Gastroesophageal sphincter (tissue), 4 donors: Measurements from ENCODE around the gene CRIM1. TPM values are rescaled to one million over a fixed set of nuclear protein-coding genes. Genes with fewer than 3 reads are reported as not detected.
A peak's percentile ranks its signal among the peaks of the same experiment; 100 is the strongest.

Experiments
- ATAC-seq: fragments of 150-250 bp; one replicate; pipeline ENCODE4 v1.9.1; 2016; ENCODE audit warnings: mild to moderate bottlenecking, moderate library complexity
- H3K27ac ChIP-seq, 4 donors: fragments of 200-600 bp; sonication (generic) in 3 of 4; 1 replicate in 3 of 4; 2 replicates in 1 of 4; pipeline ENCODE4 v1.5.1; 2016 to 2019
- H3K27me3 ChIP-seq: fragments of 200-600 bp; sonication (generic); one replicate; pipeline ENCODE4 v1.5.1; 2019
- H3K36me3 ChIP-seq, 2 donors: fragments of 200-600 bp; sonication (generic); one replicate each; pipeline ENCODE4 v1.5.1; 2019; ENCODE audit warnings: control low read depth in 1 of 2
- H3K4me1 ChIP-seq, 3 donors: fragments of 200-600 bp; sonication (generic); 1 replicate in 2 of 3; 2 replicates in 1 of 3; pipeline ENCODE4 v1.5.1; 2016 to 2019; ENCODE audit warnings: control low read depth in 2 of 3
- H3K4me3 ChIP-seq, 2 donors: fragments of 200-600 bp; sonication (generic); one replicate each; pipeline ENCODE4 v1.5.1; 2019; ENCODE audit warnings: mild to moderate bottlenecking in 1 of 2, moderate library complexity in 1 of 2
- H3K9me3 ChIP-seq, 3 donors: fragments of 200-600 bp; sonication (generic); one replicate each; pipeline ENCODE4 v1.5.1; 2017 to 2019; ENCODE audit warnings: control low read depth in 2 of 3
- EP300 ChIP-seq: sonication (generic); formaldehyde crosslinking; IDR thresholded peaks from one replicate; pipeline ENCODE4 v1.6.1; 2017; ENCODE audit warnings: antibody characterized with exemption, mild to moderate bottlenecking
- POLR2A ChIP-seq, 2 donors: fragments of 450-650 bp; IDR thresholded peaks; one replicate each; pipeline ENCODE4 v1.6.1; 2017; ENCODE audit warnings: antibody characterized with exemption in 2 of 2, mild to moderate bottlenecking in 2 of 2, moderate library complexity in 1 of 2
- POLR2AphosphoS5 ChIP-seq: sonication (generic); formaldehyde crosslinking; IDR thresholded peaks from one replicate; pipeline ENCODE4 v1.6.1; 2017; ENCODE audit warnings: antibody characterized with exemption
- WGBS, 2 donors: methylation state at CpG; one replicate each; pipeline ENCODE4 v1.1.5; 2018; ENCODE audit warnings: low coverage in 1 of 2; 5-methylcytosine and 5-hydroxymethylcytosine counted together
- total RNA-seq, 4 donors: library from RNA; depleted of rRNA; stranded (reverse); fragments of >200 nt; gene quantifications; one replicate each; pipeline ENCODE4 v1.1.0, GENCODE V29; 2016
- TF ChIP-seq, protein P1 (sequence below), 4 experiments: fragments of 200-600 bp in 2 of 4; fragments of 450-650 bp in 2 of 4; sonication (generic) in 1 of 4; IDR thresholded peaks; one replicate each; pipeline ENCODE4 v1.5.1; 2017 to 2019; ENCODE audit warnings: antibody characterized with exemption in 4 of 4, mild to moderate bottlenecking in 2 of 4, moderate library complexity in 2 of 4

CRIM1 gene
- total RNA-seq, 4 donors from 2014 or later: 150 to 342 (median 203) TPM

DNA sequence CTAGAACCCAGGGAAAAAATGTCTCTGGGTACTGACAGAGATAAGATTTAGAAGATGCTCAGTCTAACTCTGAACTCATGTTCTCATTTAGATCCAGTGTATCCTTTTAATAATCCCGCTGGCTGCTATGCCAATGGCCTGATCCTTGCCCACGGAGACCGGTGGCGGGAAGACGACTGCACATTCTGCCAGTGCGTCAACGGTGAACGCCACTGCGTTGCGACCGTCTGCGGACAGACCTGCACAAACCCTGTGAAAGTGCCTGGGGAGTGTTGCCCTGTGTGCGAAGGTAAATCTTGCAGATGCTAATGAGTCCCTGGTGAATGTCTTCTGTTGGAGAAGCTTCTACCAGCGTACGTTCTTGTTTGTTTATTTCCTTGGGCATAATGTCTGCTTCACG, 123.8 kb downstream of the CRIM1 start:
- no peak for ATAC-seq
- Histone ChIP-seq H3K27me3 (no peaks in the 10 kb centered on the region), H3K9me3 (peaks cover 0 to 17% (median 5%) of the 10 kb centered on the region in 3 donors), H3K27ac (peak overlapping the region in 2 of 4 donors; percentile 68 to 80), H3K4me1 (peaks cover 11 to 44% (median 22%) of the 10 kb centered on the region in 3 donors), H3K4me3 (no peak overlapping the region), H3K36me3 (peaks cover 0 to 71% of the 10 kb centered on the region in 2 donors)
- 95 to 100% methylated on average over 1 to 15 of the region's 16 CpGs for WGBS, 2 donors
- TF ChIP-seq, protein P1, sequence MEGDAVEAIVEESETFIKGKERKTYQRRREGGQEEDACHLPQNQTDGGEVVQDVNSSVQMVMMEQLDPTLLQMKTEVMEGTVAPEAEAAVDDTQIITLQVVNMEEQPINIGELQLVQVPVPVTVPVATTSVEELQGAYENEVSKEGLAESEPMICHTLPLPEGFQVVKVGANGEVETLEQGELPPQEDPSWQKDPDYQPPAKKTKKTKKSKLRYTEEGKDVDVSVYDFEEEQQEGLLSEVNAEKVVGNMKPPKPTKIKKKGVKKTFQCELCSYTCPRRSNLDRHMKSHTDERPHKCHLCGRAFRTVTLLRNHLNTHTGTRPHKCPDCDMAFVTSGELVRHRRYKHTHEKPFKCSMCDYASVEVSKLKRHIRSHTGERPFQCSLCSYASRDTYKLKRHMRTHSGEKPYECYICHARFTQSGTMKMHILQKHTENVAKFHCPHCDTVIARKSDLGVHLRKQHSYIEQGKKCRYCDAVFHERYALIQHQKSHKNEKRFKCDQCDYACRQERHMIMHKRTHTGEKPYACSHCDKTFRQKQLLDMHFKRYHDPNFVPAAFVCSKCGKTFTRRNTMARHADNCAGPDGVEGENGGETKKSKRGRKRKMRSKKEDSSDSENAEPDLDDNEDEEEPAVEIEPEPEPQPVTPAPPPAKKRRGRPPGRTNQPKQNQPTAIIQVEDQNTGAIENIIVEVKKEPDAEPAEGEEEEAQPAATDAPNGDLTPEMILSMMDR (IDR thresholded peaks at IDR 0.05): no peak
- TF ChIP-seq POLR2A (IDR thresholded peaks at IDR 0.05): no peak
- TF ChIP-seq EP300: no peak
- TF ChIP-seq POLR2AphosphoS5: no peak

DNA sequence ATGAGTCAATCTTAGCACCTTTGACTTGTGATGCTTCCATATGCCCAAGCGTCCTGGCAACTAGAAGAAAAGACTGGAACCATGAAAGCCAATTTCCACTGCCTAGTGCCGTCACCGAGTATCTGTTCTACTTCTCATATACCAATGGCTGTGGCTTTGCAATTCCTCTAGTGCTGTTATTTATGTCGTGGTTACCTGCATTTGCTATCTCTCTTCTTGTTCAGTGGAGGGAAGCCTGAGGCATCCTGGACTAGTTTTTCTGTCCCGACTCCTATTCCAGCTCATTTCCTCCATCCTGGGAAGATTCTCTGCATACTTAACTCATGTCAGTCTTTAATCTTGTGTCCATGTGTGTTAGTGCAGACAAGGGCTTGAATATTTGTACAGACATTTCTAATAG, 124.5 kb downstream of the CRIM1 start:
- Histone ChIP-seq H3K36me3 (peaks cover 0 to 72% of the 10 kb centered on the region in 2 donors), H3K9me3 (peaks cover 0 to 14% (median 5%) of the 10 kb centered on the region in 3 donors), H3K4me1 (peaks cover 13 to 50% (median 28%) of the 10 kb centered on the region in 3 donors), H3K4me3 (no peak overlapping the region), H3K27me3 (no peaks in the 10 kb centered on the region), H3K27ac (peak overlapping the region in 3 of 4 donors; percentile 6 to 80 (median 16))
- no peak for ATAC-seq
- TF ChIP-seq POLR2AphosphoS5 (no peak), EP300 (no peak), POLR2A (IDR thresholded peaks at IDR 0.05) (no peak)
- TF ChIP-seq, protein P1 (IDR thresholded peaks at IDR 0.05): no peak
- 95 to 96% methylated on average over 5 of the region's 5 CpGs for WGBS, 2 donors

DNA sequence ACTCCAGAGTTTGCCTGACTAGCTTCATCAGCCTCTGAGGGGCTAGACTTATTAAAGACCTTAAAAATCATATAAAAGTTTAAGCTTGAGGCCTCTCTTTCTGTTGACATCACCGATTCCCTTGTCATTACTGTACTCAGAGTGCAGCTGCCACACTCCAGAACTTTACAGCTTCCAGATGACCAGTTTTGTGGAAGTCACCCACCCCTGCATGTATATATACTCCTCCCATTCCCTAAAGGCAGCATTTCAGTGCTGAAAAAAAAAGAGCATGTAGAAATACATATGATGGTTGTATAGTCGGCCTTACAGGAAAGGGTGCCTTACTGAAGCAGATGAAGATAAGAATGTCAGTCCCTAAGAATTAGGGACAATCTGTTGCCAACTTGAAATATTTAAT, 125.1 kb downstream of the CRIM1 start:
- ATAC-seq: no peak
- Histone ChIP-seq H3K27ac (peak overlapping the region in 2 of 4 donors; percentile 16 to 80), H3K9me3 (peaks cover 0 to 8% (median 3%) of the 10 kb centered on the region in 3 donors), H3K27me3 (no peaks in the 10 kb centered on the region), H3K4me3 (no peak overlapping the region), H3K36me3 (peaks cover 0 to 72% of the 10 kb centered on the region in 2 donors), H3K4me1 (peaks cover 19 to 56% (median 34%) of the 10 kb centered on the region in 3 donors)
- TF ChIP-seq POLR2A (IDR thresholded peaks at IDR 0.05) (no peak), EP300 (no peak), POLR2AphosphoS5 (no peak)
- TF ChIP-seq, protein P1 (IDR thresholded peaks at IDR 0.05): no peak
- WGBS, 2 donors: 81 to 100% methylated on average over 2 of the region's 2 CpGs

DNA sequence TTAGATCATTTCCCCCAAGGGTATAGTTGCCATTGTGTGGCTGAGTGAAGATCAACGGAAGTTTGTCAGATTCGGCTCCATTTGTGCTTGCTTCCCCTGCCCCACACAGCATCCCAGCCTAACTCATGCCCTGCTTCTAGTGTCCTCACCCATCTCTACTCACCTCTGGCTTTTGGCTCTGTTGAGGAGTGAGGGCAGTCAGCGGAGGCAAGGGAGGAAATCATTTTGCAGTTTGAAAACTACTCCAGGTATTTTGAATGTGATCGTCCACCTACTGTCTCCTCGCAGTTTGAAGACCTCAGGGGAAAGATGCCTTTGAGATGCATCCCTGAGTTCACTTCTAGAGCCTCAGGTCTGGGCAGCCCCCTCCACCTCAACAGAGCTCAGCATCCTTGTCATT, 126.1 kb downstream of the CRIM1 start:
- TF ChIP-seq, protein P1 (IDR thresholded peaks at IDR 0.05): no peak
- no peak for TF ChIP-seq EP300
- TF ChIP-seq POLR2AphosphoS5: no peak
- TF ChIP-seq POLR2A (IDR thresholded peaks at IDR 0.05): no peak
- H3K4me3 ChIP-seq: no peak overlapping the region
- no peak for ATAC-seq
- peak overlapping the region in 3 of 4 donors; percentile 80 to 86 (median 82) for H3K27ac ChIP-seq
- H3K4me1 ChIP-seq: peaks cover 26 to 67% (median 43%) of the 10 kb centered on the region in 3 donors
- no peaks in the 10 kb centered on the region for H3K27me3 ChIP-seq
- 88 to 91% methylated on average over 4 of the region's 5 CpGs for WGBS, 2 donors
- peaks cover 0 to 65% of the 10 kb centered on the region in 2 donors for H3K36me3 ChIP-seq
- H3K9me3 ChIP-seq: no peaks in the 10 kb centered on the region

DNA sequence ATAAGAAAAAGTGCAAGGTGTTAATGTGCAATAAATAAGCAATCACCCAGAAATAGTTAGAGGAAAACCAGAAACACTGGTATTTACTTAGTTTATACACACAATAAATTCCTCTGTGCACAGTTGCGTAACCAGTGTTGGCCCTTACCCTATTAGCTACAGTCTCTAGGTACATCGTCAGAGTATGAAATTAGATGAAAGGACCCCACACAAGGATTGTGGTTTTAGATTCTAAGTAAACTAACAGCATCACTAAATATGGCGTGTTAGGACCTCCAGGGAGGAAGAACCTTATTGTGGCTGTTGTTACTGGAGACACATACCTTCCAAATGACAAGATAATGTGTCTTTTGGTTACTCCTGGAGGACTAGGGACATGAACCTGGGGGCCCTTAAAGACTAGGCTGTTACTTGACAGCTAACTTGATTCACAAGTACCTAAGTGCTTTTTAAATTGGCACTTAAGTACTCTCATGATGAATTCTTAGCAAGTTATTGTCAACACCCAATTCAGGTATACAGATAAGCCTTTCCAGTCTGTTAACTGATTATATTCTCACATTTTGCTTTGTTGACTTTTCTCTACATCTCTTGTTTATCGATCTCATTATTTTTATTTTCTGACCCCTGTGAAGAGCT, 127.1 kb downstream of the CRIM1 start:
- no peak for TF ChIP-seq POLR2A (IDR thresholded peaks at IDR 0.05)
- no peak for TF ChIP-seq EP300
- no peak for TF ChIP-seq POLR2AphosphoS5
- TF ChIP-seq, protein P1 (IDR thresholded peaks at IDR 0.05): no peak
- Histone ChIP-seq H3K27me3 (no peaks in the 10 kb centered on the region), H3K9me3 (no peaks in the 10 kb centered on the region), H3K27ac (peak overlapping the region; percentile 67 to 86 (median 81)), H3K4me1 (peaks cover 30 to 73% (median 48%) of the 10 kb centered on the region in 3 donors), H3K36me3 (peaks cover 0 to 55% of the 10 kb centered on the region in 2 donors), H3K4me3 (no peak overlapping the region)
- no peak for ATAC-seq
- 73 to 80% methylated on average over 4 of the region's 4 CpGs for WGBS, 2 donors
